CD14-positive monocyte (primary cell): Measurements from ENCODE around the gene TXN2. TPM values are rescaled to one million over a fixed set of nuclear protein-coding genes. Genes with fewer than 3 reads are reported as not detected.

Experiments used
- DNase-seq, 3 donors: peaks; one replicate each; pipeline ENCODE4 v3.0.0-alpha.2; 2011 to 2022
- H2AFZ ChIP-seq: 2 replicates; pipeline ENCODE4 v1.6.0; 2012; ENCODE audit warnings: mild to moderate bottlenecking, low read depth, low read length, inconsistent platforms; ENCODE audit not compliant: insufficient read depth, poor library complexity, severe bottlenecking
- H3K27ac ChIP-seq, 2 donors: 1 replicate in 1 of 2; 2 replicates in 1 of 2; pipeline ENCODE4 v1.5.1; 2012 to 2013; ENCODE audit warnings: low read length in 2 of 2, control low read depth in 1 of 2, inconsistent platforms in 1 of 2, low read depth in 1 of 2, mild to moderate bottlenecking in 1 of 2
- H3K27me3 ChIP-seq, 2 donors: one replicate each; pipeline versions ENCODE4 v1.6.0 to v1.6.1; 2011 to 2013; ENCODE audit warnings: low read length in 2 of 2; ENCODE audit not compliant: control insufficient read depth in 2 of 2, insufficient read depth in 2 of 2
- H3K36me3 ChIP-seq, 2 donors: replicated peaks in 1 of 2; 1 replicate in 1 of 2; 2 replicates in 1 of 2; pipeline versions ENCODE4 v1.5.1 to v1.6.1; 2012 to 2013; ENCODE audit warnings: low read length in 2 of 2, control low read depth in 1 of 2, inconsistent platforms in 1 of 2, mild to moderate bottlenecking in 1 of 2; ENCODE audit not compliant: insufficient read depth in 2 of 2, control insufficient read depth in 1 of 2
- H3K4me1 ChIP-seq, 2 donors: 1 replicate in 1 of 2; 2 replicates in 1 of 2; pipeline versions ENCODE4 v1.5.1 to v1.6.1; 2012 to 2013; ENCODE audit warnings: low read length in 2 of 2, control low read depth in 1 of 2, inconsistent platforms in 1 of 2, mild to moderate bottlenecking in 1 of 2, moderate library complexity in 1 of 2; ENCODE audit not compliant: insufficient read depth in 2 of 2, control insufficient read depth in 1 of 2
- H3K4me2 ChIP-seq: replicated peaks from 2 replicates; pipeline ENCODE3; 2012; ENCODE audit warnings: low read length, moderate library complexity, mild to moderate bottlenecking; ENCODE audit not compliant: poor library complexity, severe bottlenecking; ENCODE audit errors: extremely low read depth
- H3K4me3 ChIP-seq, 3 experiments: fragments of 200-600 bp in 1 of 3; sonication (generic) in 1 of 3; replicated peaks in 1 of 3; 1 replicate in 2 of 3; 2 replicates in 1 of 3; pipeline ENCODE4 v1.5.1; 2011 to 2013; ENCODE audit warnings: low read length in 3 of 3, mild to moderate bottlenecking in 3 of 3, control low read depth in 2 of 3, low read depth in 2 of 3, inconsistent platforms in 1 of 3, moderate library complexity in 1 of 3
- H3K79me2 ChIP-seq: 2 replicates; pipeline ENCODE4 v1.6.0; 2012; ENCODE audit warnings: mild to moderate bottlenecking, control low read depth, inconsistent platforms, low read length, moderate library complexity; ENCODE audit not compliant: insufficient read depth
- H3K9ac ChIP-seq: 2 replicates; pipeline ENCODE4 v1.6.0; 2017; ENCODE audit warnings: low read length, mild to moderate bottlenecking; ENCODE audit not compliant: insufficient read depth, poor library complexity, severe bottlenecking
- H3K9me3 ChIP-seq, 2 donors: replicated peaks in 1 of 2; 1 replicate in 1 of 2; 2 replicates in 1 of 2; pipeline versions ENCODE4 v1.5.1 to v1.6.1; 2012 to 2013; ENCODE audit warnings: low read length in 2 of 2, control low read depth in 1 of 2; ENCODE audit not compliant: control insufficient read depth in 1 of 2, insufficient read depth in 1 of 2
- H4K20me1 ChIP-seq: 2 replicates; pipeline ENCODE4 v1.6.0; 2012; ENCODE audit warnings: mild to moderate bottlenecking, low read length, control low read depth, moderate library complexity; ENCODE audit not compliant: insufficient read depth
- H3K27ac Mint-ChIP-seq, 7 donors: one replicate each; pipeline ENCODE4 v1.8.0; 2020; ENCODE audit warnings: mild to moderate bottlenecking in 7 of 7, mixed read lengths in 7 of 7, moderate library complexity in 6 of 7, inconsistent platforms in 2 of 7
- H3K27me3 Mint-ChIP-seq, 3 donors: one replicate each; pipeline ENCODE4 v1.8.0; 2021 to 2022; ENCODE audit warnings: low read depth in 3 of 3, mild to moderate bottlenecking in 3 of 3, mixed read lengths in 3 of 3, moderate library complexity in 3 of 3, inconsistent platforms in 1 of 3
- H3K36me3 Mint-ChIP-seq, 2 donors: one replicate each; pipeline ENCODE4 v1.8.0; 2020; ENCODE audit warnings: mixed read lengths in 2 of 2, inconsistent platforms in 1 of 2, mild to moderate bottlenecking in 1 of 2
- H3K4me1 Mint-ChIP-seq: one replicate; pipeline ENCODE4 v1.8.0; 2020; ENCODE audit warnings: mild to moderate bottlenecking, mixed read lengths
- H3K4me3 Mint-ChIP-seq, 2 donors: one replicate each; pipeline ENCODE4 v1.8.0; 2020; ENCODE audit warnings: mild to moderate bottlenecking in 2 of 2, mixed read lengths in 2 of 2, moderate library complexity in 1 of 2
- H3K9me3 Mint-ChIP-seq, 7 donors: one replicate each; pipeline ENCODE4 v1.8.0; 2020 to 2022; ENCODE audit warnings: mixed read lengths in 7 of 7, mild to moderate bottlenecking in 6 of 7, moderate library complexity in 6 of 7, inconsistent platforms in 2 of 7
- whole genome bisulfite sequencing: methylation state at CpG from one replicate; pipeline ENCODE4 v1.1.5; 2013; ENCODE audit warnings: missing lambda C conversion rate; ENCODE audit not compliant: insufficient coverage; 5-methylcytosine and 5-hydroxymethylcytosine counted together
- intact Hi-C, 2 donors: fragments of 100-400 bp; cut with micrococcal nuclease; formaldehyde crosslinking; loops; one replicate each; pipeline versions ENCODE4 v1.15.0 to v1.15.1; 2023
- polyA plus RNA-seq, 3 donors: library from polyadenylated mRNA; depleted of rRNA in 1 of 3; unstranded in 2 of 3; stranded (reverse) in 1 of 3; fragments of 300-500 nt in 2 of 3; fragments of >200 nt in 1 of 3; fragmentation: Illumina TruSeq in 2 of 3; gene quantifications; 1 replicate in 2 of 3; 2 replicates in 1 of 3; pipeline ENCODE4 v1.2.3, GENCODE V29; 2012 to 2021
- TF ChIP-seq, protein P1 (sequence below): fragments of 200-600 bp; IDR thresholded peaks from one replicate; pipeline ENCODE4 v1.8.0; 2022; ENCODE audit warnings: antibody characterized with exemption, mild to moderate bottlenecking

Gene TXN2
- polyA plus RNA-seq, 3 donors, result 79.8 to 141 (median 140) TPM

DNA sequence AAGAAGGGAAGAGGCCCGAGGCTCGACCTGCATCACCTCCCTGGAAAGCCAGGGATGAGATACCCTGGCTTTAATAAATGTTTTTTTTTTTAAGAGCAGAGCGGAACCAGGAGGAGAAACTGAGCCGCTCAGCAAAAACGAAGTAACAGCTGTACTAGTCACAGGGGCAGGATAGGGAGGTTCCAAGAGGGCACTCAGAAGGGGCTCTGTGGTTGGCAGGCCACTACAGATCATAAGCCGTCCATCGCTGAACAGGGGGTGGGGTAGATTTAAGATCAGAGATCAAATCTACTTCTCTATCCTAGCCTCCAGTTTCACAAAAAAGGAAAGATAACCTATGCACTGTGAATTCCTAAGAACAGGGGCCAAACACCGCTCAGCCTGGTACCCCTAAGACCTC, 46.9 kb upstream of the TXN2 start:
- H2AFZ ChIP-seq, result peak overlapping the region; percentile 88
- WGBS, result no CpG with 5 or more reads among the region's 8 CpGs
- peak overlapping the region; percentile 90 to 94 for H3K27ac ChIP-seq
- peak overlapping the region; percentile 91 for H3K9ac ChIP-seq
- H3K9me3 ChIP-seq, result no peaks in the 10 kb centered on the region
- peaks cover 2 to 5% (median 5%) of the 10 kb centered on the region in 3 donors for H3K27me3 Mint-ChIP-seq
- peaks cover 0 to 3% (median 0%) of the 10 kb centered on the region in 7 donors for H3K9me3 Mint-ChIP-seq
- H3K27ac Mint-ChIP-seq, result peak overlapping the region; percentile 95 to 99 (median 98)
- H3K4me3 Mint-ChIP-seq, result peak overlapping the region; percentile 84 to 90
- peak overlapping the region; percentile 81 for H3K4me2 ChIP-seq
- peaks cover 37 to 41% of the 10 kb centered on the region in 2 donors for H3K36me3 Mint-ChIP-seq
- peak in 1 of 3 donors; percentile 35 for DNase-seq
- no peaks in the 10 kb centered on the region for H3K27me3 ChIP-seq
- peaks cover 39 to 43% of the 10 kb centered on the region in 2 donors for H3K36me3 ChIP-seq
- TF ChIP-seq, protein P1, sequence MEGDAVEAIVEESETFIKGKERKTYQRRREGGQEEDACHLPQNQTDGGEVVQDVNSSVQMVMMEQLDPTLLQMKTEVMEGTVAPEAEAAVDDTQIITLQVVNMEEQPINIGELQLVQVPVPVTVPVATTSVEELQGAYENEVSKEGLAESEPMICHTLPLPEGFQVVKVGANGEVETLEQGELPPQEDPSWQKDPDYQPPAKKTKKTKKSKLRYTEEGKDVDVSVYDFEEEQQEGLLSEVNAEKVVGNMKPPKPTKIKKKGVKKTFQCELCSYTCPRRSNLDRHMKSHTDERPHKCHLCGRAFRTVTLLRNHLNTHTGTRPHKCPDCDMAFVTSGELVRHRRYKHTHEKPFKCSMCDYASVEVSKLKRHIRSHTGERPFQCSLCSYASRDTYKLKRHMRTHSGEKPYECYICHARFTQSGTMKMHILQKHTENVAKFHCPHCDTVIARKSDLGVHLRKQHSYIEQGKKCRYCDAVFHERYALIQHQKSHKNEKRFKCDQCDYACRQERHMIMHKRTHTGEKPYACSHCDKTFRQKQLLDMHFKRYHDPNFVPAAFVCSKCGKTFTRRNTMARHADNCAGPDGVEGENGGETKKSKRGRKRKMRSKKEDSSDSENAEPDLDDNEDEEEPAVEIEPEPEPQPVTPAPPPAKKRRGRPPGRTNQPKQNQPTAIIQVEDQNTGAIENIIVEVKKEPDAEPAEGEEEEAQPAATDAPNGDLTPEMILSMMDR, result no peak
- peaks cover 20% of the 10 kb centered on the region for H3K4me1 Mint-ChIP-seq
- intact Hi-C loops, result loop anchor here in 1 of 2 donors (5.0 kb wide), 2 partner anchors 141 to 249 kb away; partner anchors contain the start of genes IFT27 and MYH9
- H3K4me1 ChIP-seq, result peaks cover 16 to 27% of the 10 kb centered on the region in 2 donors
- H3K79me2 ChIP-seq, result peaks cover 40% of the 10 kb centered on the region
- peak overlapping the region; percentile 70 to 88 (median 75) for H3K4me3 ChIP-seq
- H4K20me1 ChIP-seq, result peaks cover 27% of the 10 kb centered on the region

DNA sequence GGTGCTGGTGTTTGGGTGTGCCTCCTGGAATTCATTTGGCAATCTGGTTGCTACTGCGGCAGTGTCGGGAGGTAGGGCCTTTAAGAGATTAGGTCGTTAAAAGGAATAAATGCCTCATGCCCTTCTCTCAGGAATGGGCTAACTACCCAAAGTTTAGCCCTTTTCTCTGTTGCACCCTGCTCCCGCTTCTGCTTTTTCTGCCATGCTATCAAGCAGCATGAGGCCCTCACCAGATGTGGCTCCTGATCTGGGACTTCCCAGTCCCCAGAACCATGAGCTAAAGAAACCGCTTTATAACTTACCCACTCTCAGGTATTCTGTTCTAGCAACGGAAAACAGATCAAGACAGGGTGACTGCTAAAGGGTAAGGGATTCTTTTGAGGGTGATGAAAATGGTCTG, 41.2 kb upstream of the TXN2 start:
- H3K9ac ChIP-seq, result no peak overlapping the region
- H4K20me1 ChIP-seq, result peaks cover 37% of the 10 kb centered on the region
- no peak overlapping the region for H3K4me3 Mint-ChIP-seq
- H3K79me2 ChIP-seq, result peaks cover 40% of the 10 kb centered on the region
- peaks cover 25 to 28% of the 10 kb centered on the region in 2 donors for H3K4me1 ChIP-seq
- H3K4me1 Mint-ChIP-seq, result peaks cover 33% of the 10 kb centered on the region
- intact Hi-C loops, result no loop called here
- TF ChIP-seq, protein P1, result no peak
- no peak for DNase-seq
- H3K27me3 Mint-ChIP-seq, result no peaks in the 10 kb centered on the region
- WGBS, result 100% methylated on average over 4 of the region's 6 CpGs
- H3K27ac Mint-ChIP-seq, result peak overlapping the region in 2 of 7 donors; percentile 17 to 30
- peaks cover 83 to 96% of the 10 kb centered on the region in 2 donors for H3K36me3 Mint-ChIP-seq
- H3K9me3 Mint-ChIP-seq, result peaks cover 0 to 2% (median 0%) of the 10 kb centered on the region in 7 donors
- no peak overlapping the region for H3K4me2 ChIP-seq
- no peak overlapping the region for H3K4me3 ChIP-seq
- H3K9me3 ChIP-seq, result no peaks in the 10 kb centered on the region
- H2AFZ ChIP-seq, result no peak overlapping the region
- H3K27ac ChIP-seq, result no peak overlapping the region
- H3K36me3 ChIP-seq, result peaks cover 82 to 94% of the 10 kb centered on the region in 2 donors
- H3K27me3 ChIP-seq, result no peaks in the 10 kb centered on the region
